HEK293T (cell line): ENCODE measurements around the gene ATG7.

Experiments
- ARNT ChIP-seq: fragments of 450-650 bp; IDR thresholded peaks from 2 replicates; pipeline ENCODE4 v1.6.1; 2017; ENCODE audit warnings: mild to moderate bottlenecking
- BHLHE40 ChIP-seq: fragments of 450-650 bp; IDR thresholded peaks from 2 replicates; pipeline ENCODE4 v1.6.1; 2016; ENCODE audit warnings: mild to moderate bottlenecking, moderate library complexity, borderline replicate concordance
- ELF4 ChIP-seq: fragments of 450-650 bp; IDR thresholded peaks from 2 replicates; pipeline ENCODE4 v1.6.1; 2017; ENCODE audit warnings: antibody characterized with exemption
- FOXA1 ChIP-seq: fragments of 450-650 bp; IDR thresholded peaks from 2 replicates; pipeline ENCODE4 v1.6.1; 2016; ENCODE audit warnings: mild to moderate bottlenecking
- FOXK2 ChIP-seq: fragments of 450-650 bp; IDR thresholded peaks from 2 replicates; pipeline ENCODE4 v1.6.1; 2016; ENCODE audit warnings: mild to moderate bottlenecking
- FOXM1 ChIP-seq: fragments of 450-650 bp; IDR thresholded peaks from 2 replicates; pipeline ENCODE4 v1.6.1; 2017; ENCODE audit warnings: mild to moderate bottlenecking, borderline replicate concordance
- HDGF ChIP-seq: fragments of 450-650 bp; IDR thresholded peaks from 2 replicates; pipeline ENCODE4 v1.6.1; 2017; ENCODE audit warnings: antibody characterized with exemption, borderline replicate concordance
- L3MBTL2 ChIP-seq: fragments of 450-650 bp; conservative IDR thresholded peaks from 2 replicates; pipeline ENCODE4 v1.6.1; 2016; ENCODE audit warnings: mild to moderate bottlenecking
- NFRKB ChIP-seq: fragments of 450-650 bp; IDR thresholded peaks from 2 replicates; pipeline ENCODE4 v1.6.1; 2016; ENCODE audit warnings: mild to moderate bottlenecking, moderate library complexity
- SP1 ChIP-seq: fragments of 450-650 bp; IDR thresholded peaks from 2 replicates; pipeline ENCODE4 v1.6.1; 2017
- SUZ12 ChIP-seq: fragments of 450-650 bp; IDR thresholded peaks from 2 replicates; pipeline ENCODE4 v1.6.1; 2016; ENCODE audit warnings: mild to moderate bottlenecking
- TARDBP ChIP-seq: fragments of 450-650 bp; IDR thresholded peaks from 2 replicates; pipeline ENCODE4 v1.6.1; 2016
- ZNF384 ChIP-seq: fragments of 450-650 bp; IDR thresholded peaks from 2 replicates; pipeline ENCODE4 v1.6.1; 2016

- TF ChIP-seq FOXK2 (no peak), TARDBP (no peak), BHLHE40 (no peak), ARNT (no peak), ELF4 (no peak), FOXA1 (no peak), SP1 (no peak), SUZ12 (no peak), FOXM1 (no peak), L3MBTL2 (no peak), HDGF (no peak), NFRKB (no peak), ZNF384 (no peak)
Observed at GRCh38 chr3:11312166-11312565, 40.0 kb downstream of the ATG7 start.
